ENCODE measurements around the gene TBL3.

Gene TBL3

DNA sequence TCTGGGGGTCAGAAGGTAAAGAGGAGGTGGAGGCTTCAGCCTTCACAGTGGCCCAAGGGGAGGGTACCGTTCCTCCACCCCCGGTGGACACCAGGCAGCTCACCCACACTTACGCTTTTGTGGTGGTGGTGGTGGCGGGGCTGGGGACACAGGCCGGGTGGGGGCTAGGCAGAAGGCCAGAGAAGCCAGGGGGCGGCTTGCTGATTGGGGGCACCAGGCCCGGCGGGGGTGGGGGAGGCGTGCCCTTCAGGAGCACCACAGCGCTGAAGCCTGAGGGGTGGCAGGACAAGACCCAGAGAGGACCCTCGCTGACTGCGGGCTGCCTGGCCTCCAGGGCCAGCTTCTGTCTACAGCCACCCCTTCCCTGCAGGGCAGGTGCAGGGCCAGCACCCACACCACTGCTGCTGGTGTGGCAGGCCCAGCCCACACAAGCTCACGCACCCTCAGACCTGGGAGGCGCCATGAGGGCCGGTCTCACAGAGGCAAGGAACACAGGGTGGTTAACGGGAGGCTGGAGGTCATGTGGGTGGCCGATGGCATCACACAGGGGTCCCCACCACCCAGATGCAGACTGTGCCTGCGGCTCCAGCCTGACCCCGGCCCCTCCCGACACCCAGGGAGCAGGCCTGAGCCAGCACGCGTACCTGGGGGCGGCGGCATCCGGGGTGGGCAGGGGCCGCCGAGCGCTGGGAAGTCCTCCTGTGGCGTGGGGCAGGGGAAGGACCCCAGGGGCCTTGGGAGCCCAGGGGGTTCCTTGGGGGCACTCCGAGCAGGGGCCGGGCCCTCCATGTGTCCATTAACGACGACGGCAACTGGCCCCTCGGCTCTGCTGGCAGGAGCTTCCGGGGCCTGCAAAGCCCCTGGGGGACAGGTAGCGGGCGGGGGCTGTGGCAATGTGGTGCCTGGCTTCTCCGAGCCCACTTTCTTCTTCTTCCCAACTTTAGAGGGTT lies 27.3 kb downstream of the TBL3 start:
- no peak for DNase-seq (ENCODE audit: low read depth)
- H3K4me3 ChIP-seq (ENCODE audit: control insufficient read depth, low read depth, low read length), result no peak overlapping the region
- TF ChIP-seq, protein P1, sequence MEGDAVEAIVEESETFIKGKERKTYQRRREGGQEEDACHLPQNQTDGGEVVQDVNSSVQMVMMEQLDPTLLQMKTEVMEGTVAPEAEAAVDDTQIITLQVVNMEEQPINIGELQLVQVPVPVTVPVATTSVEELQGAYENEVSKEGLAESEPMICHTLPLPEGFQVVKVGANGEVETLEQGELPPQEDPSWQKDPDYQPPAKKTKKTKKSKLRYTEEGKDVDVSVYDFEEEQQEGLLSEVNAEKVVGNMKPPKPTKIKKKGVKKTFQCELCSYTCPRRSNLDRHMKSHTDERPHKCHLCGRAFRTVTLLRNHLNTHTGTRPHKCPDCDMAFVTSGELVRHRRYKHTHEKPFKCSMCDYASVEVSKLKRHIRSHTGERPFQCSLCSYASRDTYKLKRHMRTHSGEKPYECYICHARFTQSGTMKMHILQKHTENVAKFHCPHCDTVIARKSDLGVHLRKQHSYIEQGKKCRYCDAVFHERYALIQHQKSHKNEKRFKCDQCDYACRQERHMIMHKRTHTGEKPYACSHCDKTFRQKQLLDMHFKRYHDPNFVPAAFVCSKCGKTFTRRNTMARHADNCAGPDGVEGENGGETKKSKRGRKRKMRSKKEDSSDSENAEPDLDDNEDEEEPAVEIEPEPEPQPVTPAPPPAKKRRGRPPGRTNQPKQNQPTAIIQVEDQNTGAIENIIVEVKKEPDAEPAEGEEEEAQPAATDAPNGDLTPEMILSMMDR (IDR thresholded peaks at IDR 0.05; ENCODE audit: control insufficient read depth, insufficient read depth, low read depth, low read length, missing control alignments), result no peak

DNA sequence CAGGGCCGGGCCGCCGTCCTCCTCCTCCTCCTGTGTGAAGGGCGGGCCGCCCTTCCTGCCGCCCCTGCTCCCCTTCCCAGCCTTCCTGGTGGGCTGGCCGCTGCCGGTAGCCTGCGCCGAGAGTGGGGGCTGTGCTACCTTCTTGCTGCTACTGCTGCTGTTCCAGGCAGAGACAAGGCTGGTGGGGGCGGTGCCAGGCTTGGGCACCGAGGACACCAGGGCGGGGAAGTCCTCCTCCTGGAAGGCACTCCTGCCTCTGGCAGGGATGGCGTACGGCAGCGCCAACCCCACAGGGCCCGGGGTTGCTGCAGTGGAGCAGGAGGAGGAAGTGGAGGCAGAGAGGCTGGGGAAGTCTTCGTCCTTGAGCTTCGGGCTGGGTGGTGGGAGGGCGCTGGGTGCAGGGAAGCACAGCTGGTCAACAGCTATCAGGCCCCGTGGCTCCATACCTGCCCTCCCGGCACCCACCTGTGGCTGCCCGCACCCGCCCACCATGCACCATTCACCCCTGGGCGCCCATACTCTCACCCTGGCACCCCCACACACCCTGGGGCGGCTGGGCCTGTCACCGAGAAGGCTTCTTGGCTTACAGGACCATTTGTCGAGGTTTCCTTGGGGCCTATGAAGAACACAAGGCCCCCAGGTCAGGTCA lies 28.1 kb downstream of the TBL3 start:
- no peak for DNase-seq (ENCODE audit: low read depth)
- H3K4me3 ChIP-seq (ENCODE audit: control insufficient read depth, low read depth, low read length), result no peak overlapping the region
- TF ChIP-seq, protein P1 (IDR thresholded peaks at IDR 0.05; ENCODE audit: control insufficient read depth, insufficient read depth, low read depth, low read length, missing control alignments), result no peak

DNA sequence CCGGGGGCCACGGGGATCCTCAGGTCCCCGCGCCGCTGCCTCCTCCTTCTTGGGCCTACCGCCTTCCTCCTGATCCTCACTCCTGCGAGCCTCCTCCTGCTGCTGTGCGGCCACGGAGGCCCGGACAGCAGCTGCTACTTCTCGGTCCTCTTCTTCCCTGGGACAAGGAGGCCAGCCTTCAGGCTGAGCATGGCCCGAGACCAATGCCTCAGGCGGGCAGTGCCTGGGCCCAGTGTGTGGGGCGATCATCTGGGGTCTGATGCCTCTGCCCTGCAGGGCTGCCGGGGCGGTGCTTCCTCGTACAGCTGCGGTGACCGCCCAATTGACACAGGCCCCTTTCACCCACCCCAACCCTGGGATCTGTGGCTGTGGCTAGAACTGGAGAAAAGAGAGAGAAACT lies 29.2 kb downstream of the TBL3 start:
- TF ChIP-seq, protein P1 (IDR thresholded peaks at IDR 0.05; ENCODE audit: control insufficient read depth, insufficient read depth, low read depth, low read length, missing control alignments), result no peak
- H3K4me3 ChIP-seq (ENCODE audit: control insufficient read depth, low read depth, low read length), result no peak overlapping the region
- DNase-seq (ENCODE audit: low read depth), result no peak

DNA sequence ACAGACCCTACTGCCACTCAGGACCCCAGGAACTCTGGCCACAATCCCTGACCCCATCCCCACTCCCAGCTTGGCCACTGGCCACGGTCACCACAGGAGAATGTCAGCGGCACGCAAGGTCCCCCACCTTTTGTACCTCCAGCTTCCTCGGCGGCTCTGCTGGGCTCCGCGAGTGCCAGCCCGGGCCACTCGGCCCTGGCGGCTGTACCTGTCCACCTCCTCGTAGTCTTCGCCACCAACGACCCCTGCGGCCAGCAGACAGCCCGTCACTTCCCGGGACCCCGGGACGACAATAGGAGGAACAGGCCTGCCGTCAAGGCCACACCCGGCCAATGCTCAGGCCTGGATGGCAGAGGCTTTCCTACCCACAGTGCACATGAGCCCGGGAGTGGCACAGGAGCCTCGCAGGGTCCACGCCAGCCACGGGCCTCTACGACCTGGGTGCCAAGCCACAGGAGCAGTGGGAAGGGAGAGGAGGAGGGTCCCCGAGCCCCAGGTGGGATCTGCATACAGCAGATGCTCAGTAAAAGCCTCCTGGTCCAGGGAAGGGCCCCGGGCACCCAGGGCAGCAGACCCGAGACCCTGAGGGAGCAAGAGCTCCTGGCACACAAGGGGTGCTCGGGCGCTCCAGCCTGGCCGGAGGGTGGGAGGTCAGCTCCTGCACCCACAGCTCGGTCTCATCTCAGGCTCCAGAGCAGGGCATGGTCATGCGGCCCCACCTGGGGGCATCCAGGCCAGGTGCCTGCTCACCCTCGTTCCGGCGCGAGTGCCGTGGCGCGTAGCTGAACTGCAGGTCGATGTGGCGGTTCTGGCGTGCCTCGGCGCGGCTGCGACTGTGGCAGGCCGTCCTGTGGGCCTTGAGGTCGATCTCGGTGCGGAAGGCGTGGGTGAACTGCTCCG lies 29.9 kb downstream of the TBL3 start:
- no peak overlapping the region for H3K4me3 ChIP-seq (ENCODE audit: control insufficient read depth, low read depth, low read length)
- DNase-seq (ENCODE audit: low read depth), result no peak
- TF ChIP-seq, protein P1 (IDR thresholded peaks at IDR 0.05; ENCODE audit: control insufficient read depth, insufficient read depth, low read depth, low read length, missing control alignments), result no peak

DNA sequence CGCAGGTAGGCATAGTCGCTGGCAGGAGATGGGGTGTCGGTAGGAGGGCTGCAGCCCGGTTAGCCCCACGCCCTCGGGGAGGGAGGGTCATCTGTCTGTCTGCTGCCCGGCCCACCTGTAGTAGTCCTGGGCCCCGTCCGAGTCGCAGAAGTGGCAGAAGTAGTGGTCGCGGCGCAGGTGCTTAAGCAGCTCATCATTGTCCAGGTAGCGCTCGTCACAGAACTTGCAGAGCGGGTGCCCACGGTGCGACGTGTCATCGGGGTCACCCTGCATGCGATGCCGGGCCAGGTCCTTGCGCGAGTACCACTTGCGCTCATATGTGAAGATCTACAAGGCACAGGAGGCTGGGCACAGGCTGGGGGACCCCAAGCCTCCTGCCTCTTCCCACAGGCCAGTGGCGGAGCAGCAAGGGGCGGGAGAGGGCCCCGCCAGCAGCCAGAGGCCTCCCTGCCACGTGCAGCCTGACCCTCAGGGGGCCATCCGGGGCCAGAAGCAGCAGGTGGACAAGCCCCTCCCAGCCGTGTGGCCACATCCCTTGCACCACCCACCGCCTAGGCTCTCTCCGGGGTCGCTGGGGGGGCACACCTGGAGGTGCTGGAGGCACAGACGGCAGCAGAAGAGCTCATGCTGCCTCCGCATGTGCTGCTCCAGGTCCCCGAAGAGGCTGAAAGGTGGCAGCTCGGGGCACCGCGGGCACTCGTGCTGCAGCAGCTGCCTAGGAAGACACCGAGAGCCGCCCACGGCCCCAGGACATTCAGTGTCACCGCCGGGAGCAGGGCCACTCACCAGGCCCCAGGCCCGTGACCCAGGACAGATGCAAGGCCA lies 30.8 kb downstream of the TBL3 start:
- TF ChIP-seq, protein P1 (IDR thresholded peaks at IDR 0.05; ENCODE audit: control insufficient read depth, insufficient read depth, low read depth, low read length, missing control alignments), result no peak
- DNase-seq (ENCODE audit: low read depth), result no peak
- H3K4me3 ChIP-seq (ENCODE audit: control insufficient read depth, low read depth, low read length), result no peak overlapping the region

Data from AG09309 (cell line).